Muscle of leg (tissue), 9 donors: ENCODE measurements around the gene GCSAML. TPM values are rescaled to one million over a fixed set of nuclear protein-coding genes. Genes with fewer than 3 reads are reported as not detected.

ENCODE experiments used
- polyA plus RNA-seq, 8 donors: library from polyadenylated mRNA; unstranded; fragments of 120-200 nt; gene quantifications; one replicate each; pipeline versions ENCODE4 v1.2.1 to v1.2.3, GENCODE V29; 2013; ENCODE audit warnings: inconsistent platforms in 1 of 8, low replicate concordance in 1 of 8; ENCODE audit not compliant: insufficient read length in 8 of 8, insufficient read depth in 1 of 8
- total RNA-seq: library from RNA; stranded (reverse); fragments of 120-200 nt; gene quantifications from one replicate; pipeline ENCODE4 v1.2.4, GENCODE V29; 2013

GCSAML gene
- total and polyA plus RNA-seq, 9 donors: 0.05 to 0.25 (median 0.11) TPM

Other genes starting within 250 kb of the GCSAML start
- gene ZNF496, start 217.3 kb upstream of the GCSAML start, total RNA-seq: 21.4 TPM
- gene ZNF496, start 217.3 kb upstream of the GCSAML start, polyA plus RNA-seq: 10 to 100 TPM; 28.2 to 34.0 (median 29.8) TPM
- 1.4 TPM for gene NLRP3, start 133.0 kb upstream of the GCSAML start, total RNA-seq
- gene NLRP3, start 133.0 kb upstream of the GCSAML start, polyA plus RNA-seq: 1 to 10 TPM in 4 of 8 donors, under 1 TPM in 4; 0.65 to 1.6 (median 0.95) TPM
- gene OR2B11, start 91.0 kb upstream of the GCSAML start, total RNA-seq: not detected
- gene OR2B11, start 91.0 kb upstream of the GCSAML start, polyA plus RNA-seq: under 1 TPM in 5 of 8 donors, not detected in 3; 0.04 to 0.05 (median 0.04) TPM
- gene OR2C3, start 12.7 kb upstream of the GCSAML start, total RNA-seq: 0.09 TPM
- under 1 TPM; 0.07 to 0.53 (median 0.22) TPM for gene OR2C3, start 12.7 kb upstream of the GCSAML start, polyA plus RNA-seq
- not detected for gene OR2G2, start 39.2 kb downstream of the GCSAML start, total RNA-seq
- not detected for gene OR2G2, start 39.2 kb downstream of the GCSAML start, polyA plus RNA-seq
- gene OR2G3, start 56.5 kb downstream of the GCSAML start, total RNA-seq: not detected
- not detected for gene OR2G3, start 56.5 kb downstream of the GCSAML start, polyA plus RNA-seq
- not detected for gene OR13G1, start 130.6 kb downstream of the GCSAML start, total RNA-seq
- under 1 TPM in 1 of 8 donors, not detected in 7; 0.08 TPM for gene OR13G1, start 130.6 kb downstream of the GCSAML start, polyA plus RNA-seq
- gene OR6F1, start 167.5 kb downstream of the GCSAML start, total RNA-seq: not detected
- not detected for gene OR6F1, start 167.5 kb downstream of the GCSAML start, polyA plus RNA-seq
- not detected for gene OR14K1, start 189.5 kb downstream of the GCSAML start, total RNA-seq
- not detected for gene OR14K1, start 189.5 kb downstream of the GCSAML start, polyA plus RNA-seq
- gene OR14A2, start 199.0 kb downstream of the GCSAML start, total RNA-seq: not detected
- not detected for gene OR14A2, start 199.0 kb downstream of the GCSAML start, polyA plus RNA-seq
- not detected for gene OR1C1, start 211.4 kb downstream of the GCSAML start, total RNA-seq
- not detected for gene OR1C1, start 211.4 kb downstream of the GCSAML start, polyA plus RNA-seq